DMS 273 (cell line): ENCODE data around the gene P2RX6.
"Not testable (repeated sequence)": the region's sequence is repeated elsewhere in the genome, so short reads cannot be mapped to it uniquely, and the experiment has no call there.

Source experiments
- DNase-seq: peaks from one replicate; lab custom pipeline; 2025; ENCODE audit not compliant: unreplicated experiment; lab: John Stamatoyannopoulos, UW

The P2RX6 gene

GRCh38 chr22:21030621-21031544, 15.9 kb downstream of the P2RX6 start:
- no peak for DNase-seq

- no peak for DNase-seq
Observed at GRCh38 chr22:21031545-21032036, 16.6 kb downstream of the P2RX6 start.

GRCh38 chr22:21032037-21032867, 17.3 kb downstream of the P2RX6 start, which contains the start of gene SLC7A4:
SLC7A4 (minus strand) TSS chr22:21032561; CDS start chr22:21031812, 749 bp downstream.
- no peak for DNase-seq

GRCh38 chr22:21032868-21033688, 18.1 kb downstream of the P2RX6 start:
- no peak for DNase-seq

- DNase-seq, result no peak
Observed at GRCh38 chr22:21033895-21034294, 18.9 kb downstream of the P2RX6 start.

- no peak for DNase-seq
Observed at GRCh38 chr22:21034989-21035388, 20.0 kb downstream of the P2RX6 start.

- DNase-seq, result no peak
Observed at GRCh38 chr22:21038405-21038804, 23.4 kb downstream of the P2RX6 start.

GRCh38 chr22:21039158-21039557, 24.2 kb downstream of the P2RX6 start:
- not testable (repeated sequence) for DNase-seq

- DNase-seq, result no peak
Observed at GRCh38 chr22:21041937-21042336, 27.0 kb downstream of the P2RX6 start.

GRCh38 chr22:21042978-21043859, 28.3 kb downstream of the P2RX6 start:
- DNase-seq, result no peak

GRCh38 chr22:21043860-21044535, 29.0 kb downstream of the P2RX6 start:
- DNase-seq, result no peak

GRCh38 chr22:21044931-21045584, 30.1 kb downstream of the P2RX6 start:
- DNase-seq, result peak; percentile 77

- DNase-seq, result peak; percentile 96
Observed at GRCh38 chr22:21045585-21046294, 30.8 kb downstream of the P2RX6 start, which contains the start of gene LRRC74B. LRRC74B (plus strand) TSS chr22:21045946; CDS start chr22:21045987, 41 bp downstream.

GRCh38 chr22:21047035-21047661, 32.2 kb downstream of the P2RX6 start:
- DNase-seq, result no peak

- DNase-seq, result no peak
Observed at GRCh38 chr22:21047730-21048129, 32.8 kb downstream of the P2RX6 start.

GRCh38 chr22:21048448-21048847, 33.5 kb downstream of the P2RX6 start:
- DNase-seq, result not testable (repeated sequence)

- DNase-seq, result not testable (repeated sequence)
Observed at GRCh38 chr22:21048965-21049364, 34.0 kb downstream of the P2RX6 start.
